H9 (cell line): ENCODE measurements around the gene PDE4B. TPM values are rescaled to one million over a fixed set of nuclear protein-coding genes. Genes with fewer than 3 reads are reported as not detected.

Experiments
- DNase-seq: peaks from one replicate; pipeline ENCODE4 v3.0.0-alpha.2; 2017
- H2AFZ ChIP-seq: one replicate; pipeline ENCODE4 v1.6.1; 2013; ENCODE audit warnings: mild to moderate bottlenecking, low read length, control low read depth, moderate library complexity
- H2AK5ac ChIP-seq: 2 replicates; pipeline ENCODE4 v1.6.1; 2013; ENCODE audit warnings: low read length, control low read depth, mixed read lengths; ENCODE audit not compliant: insufficient read length
- H2BK120ac ChIP-seq: one replicate; pipeline ENCODE4 v1.6.1; 2013; ENCODE audit warnings: low read depth, mild to moderate bottlenecking, low read length, control low read depth, inconsistent platforms; ENCODE audit not compliant: poor library complexity, severe bottlenecking
- H2BK12ac ChIP-seq: 2 replicates; pipeline ENCODE4 v1.6.1; 2013; ENCODE audit warnings: low read length, control low read depth, mixed read lengths, low read depth; ENCODE audit not compliant: insufficient read length
- H2BK15ac ChIP-seq: 2 replicates; pipeline ENCODE4 v1.6.1; 2013; ENCODE audit warnings: low read depth, low read length, control low read depth
- H2BK20ac ChIP-seq: one replicate; pipeline ENCODE4 v1.6.1; 2013; ENCODE audit warnings: low read depth, mild to moderate bottlenecking, low read length, control low read depth, inconsistent platforms; ENCODE audit not compliant: poor library complexity, severe bottlenecking
- H2BK5ac ChIP-seq: 2 replicates; pipeline ENCODE4 v1.6.1; 2013; ENCODE audit warnings: low read length, control low read depth, mixed read lengths; ENCODE audit not compliant: insufficient read length
- H3K14ac ChIP-seq: 2 replicates; pipeline ENCODE4 v1.6.1; 2013; ENCODE audit warnings: low read length, control low read depth; ENCODE audit not compliant: insufficient read depth
- H3K18ac ChIP-seq: 2 replicates; pipeline ENCODE4 v1.6.1; 2013; ENCODE audit warnings: low read depth, mild to moderate bottlenecking, mixed read lengths, low read length, control low read depth; ENCODE audit not compliant: insufficient read length
- H3K23ac ChIP-seq: 2 replicates; pipeline ENCODE4 v1.6.1; 2013; ENCODE audit warnings: low read length, control low read depth, mixed read lengths, low read depth; ENCODE audit not compliant: insufficient read length
- H3K23me2 ChIP-seq: 2 replicates; pipeline ENCODE4 v1.6.1; 2013; ENCODE audit warnings: low read depth, mild to moderate bottlenecking, mixed read lengths, low read length, control low read depth; ENCODE audit not compliant: insufficient read length, poor library complexity, severe bottlenecking
- H3K27ac ChIP-seq: 2 replicates; pipeline ENCODE4 v1.5.1; 2013; ENCODE audit warnings: low read length, control low read depth, mixed read lengths, low read depth; ENCODE audit not compliant: insufficient read length
- H3K27me3 ChIP-seq: 2 replicates; pipeline ENCODE4 v1.6.1; 2013; ENCODE audit warnings: low read length, control low read depth, inconsistent platforms; ENCODE audit not compliant: insufficient read depth
- H3K4ac ChIP-seq: 2 replicates; pipeline ENCODE4 v1.6.1; 2013; ENCODE audit warnings: low read depth, mild to moderate bottlenecking, control low read depth, inconsistent platforms, low read length, moderate library complexity
- H3K4me1 ChIP-seq: 2 replicates; pipeline ENCODE4 v1.6.1; 2013; ENCODE audit warnings: low read length, control low read depth, inconsistent platforms; ENCODE audit not compliant: insufficient read depth
- H3K4me2 ChIP-seq: 2 replicates; pipeline ENCODE4 v1.6.1; 2013; ENCODE audit warnings: low read length, control low read depth, mixed read lengths; ENCODE audit not compliant: insufficient read length, insufficient read depth
- H3K56ac ChIP-seq: 2 replicates; pipeline ENCODE4 v1.6.1; 2013; ENCODE audit warnings: low read depth, mild to moderate bottlenecking, mixed read lengths, low read length, control low read depth; ENCODE audit not compliant: insufficient read length
- H3K79me1 ChIP-seq: 2 replicates; pipeline ENCODE4 v1.6.1; 2013; ENCODE audit warnings: low read depth, mild to moderate bottlenecking, moderate library complexity, low read length, control low read depth, inconsistent platforms; ENCODE audit not compliant: insufficient read depth, poor library complexity, severe bottlenecking
- H3K79me2 ChIP-seq: 2 replicates; pipeline ENCODE4 v1.6.1; 2013; ENCODE audit warnings: low read length, control low read depth, inconsistent platforms; ENCODE audit not compliant: insufficient read depth
- H3K9ac ChIP-seq: 2 replicates; pipeline ENCODE4 v1.6.1; 2013; ENCODE audit warnings: low read length, control low read depth, mixed read lengths; ENCODE audit not compliant: insufficient read length; ENCODE audit errors: extremely low read depth
- H3K9me3 ChIP-seq: one replicate; pipeline ENCODE4 v1.6.1; 2013; ENCODE audit warnings: low read depth, low read length, inconsistent platforms; ENCODE audit not compliant: control insufficient read depth
- H3T11ph ChIP-seq: one replicate; pipeline ENCODE4 v1.6.1; 2013; ENCODE audit warnings: mild to moderate bottlenecking, low read length, control low read depth, inconsistent platforms
- H4K20me1 ChIP-seq: one replicate; pipeline ENCODE4 v1.6.1; 2013; ENCODE audit not compliant: control insufficient read depth, insufficient read length, insufficient read depth
- H4K5ac ChIP-seq: 2 replicates; pipeline ENCODE4 v1.6.1; 2013; ENCODE audit warnings: low read depth, mild to moderate bottlenecking, mixed read lengths, low read length, control low read depth; ENCODE audit not compliant: insufficient read length
- H4K8ac ChIP-seq: replicated peaks from 2 replicates; pipeline ENCODE4 v1.6.1; 2013; ENCODE audit warnings: low read length, control low read depth, mixed read lengths, low read depth; ENCODE audit not compliant: insufficient read length
- H4K91ac ChIP-seq: 2 replicates; pipeline ENCODE4 v1.6.1; 2013; ENCODE audit warnings: low read depth, mild to moderate bottlenecking, moderate library complexity, mixed read lengths, low read length, control low read depth; ENCODE audit not compliant: insufficient read length
- H3K27ac Mint-ChIP-seq, 3 experiments: 2 replicates in 2 of 3; 3 replicates in 1 of 3; pipeline ENCODE4 v1.8.0; 2020 to 2021; ENCODE audit warnings: mixed read lengths in 3 of 3, mild to moderate bottlenecking in 1 of 3, moderate library complexity in 1 of 3
- H3K27me3 Mint-ChIP-seq: 2 replicates; pipeline ENCODE4 v1.8.0; 2021; ENCODE audit warnings: low read depth, mild to moderate bottlenecking, moderate library complexity, mixed read lengths
- H3K36me3 Mint-ChIP-seq, 3 experiments: 2 replicates in 2 of 3; 3 replicates in 1 of 3; pipeline ENCODE4 v1.8.0; 2020 to 2021; ENCODE audit warnings: low read depth in 3 of 3, mixed read lengths in 3 of 3; ENCODE audit not compliant: insufficient read depth in 1 of 3
- H3K4me1 Mint-ChIP-seq, 2 experiments: 2 replicates each; pipeline ENCODE4 v1.8.0; 2020; ENCODE audit warnings: mixed read lengths in 2 of 2
- H3K4me3 Mint-ChIP-seq, 2 experiments: 2 replicates in 1 of 2; 3 replicates in 1 of 2; pipeline ENCODE4 v1.8.0; 2020 to 2021; ENCODE audit warnings: mild to moderate bottlenecking in 2 of 2, mixed read lengths in 2 of 2, moderate library complexity in 1 of 2
- H3K9me3 Mint-ChIP-seq, 2 experiments: 2 replicates in 1 of 2; 3 replicates in 1 of 2; pipeline ENCODE4 v1.8.0; 2020; ENCODE audit warnings: mild to moderate bottlenecking in 2 of 2, mixed read lengths in 2 of 2, moderate library complexity in 1 of 2
- CTCF ChIP-seq: fragments of 200-600 bp; sonication (generic); conservative IDR thresholded peaks from 3 replicates; pipeline ENCODE4 v1.8.0; 2021; ENCODE audit warnings: antibody characterized with exemption, mild to moderate bottlenecking
- WGBS: extraction: QIAGEN DNeasy Blood & Tissue Kit; methylation state at CpG from one replicate; pipeline ENCODE4 v1.1.7; 2013; ENCODE audit warnings: missing lambda C conversion rate, low lambda C conversion rate, mixed read lengths; ENCODE audit not compliant: insufficient read length; ENCODE audit errors: extremely low coverage; 5-methylcytosine and 5-hydroxymethylcytosine counted together
- total RNA-seq: library from RNA; stranded (reverse); gene quantifications from 2 replicates; pipeline ENCODE4 v1.2.1, GENCODE V29; 2021

Gene PDE4B
- total RNA-seq, 1 experiment from 2014 or later, result 19.8 TPM

- H2BK12ac ChIP-seq, result no peak overlapping the region
- no peak overlapping the region for H2AFZ ChIP-seq
- no peak overlapping the region for H2BK15ac ChIP-seq
- no peak overlapping the region for H2BK120ac ChIP-seq
- no peak overlapping the region for H4K91ac ChIP-seq
- no peak overlapping the region for H2BK5ac ChIP-seq
- no peak overlapping the region for H2BK20ac ChIP-seq
- no peak overlapping the region for H3K14ac ChIP-seq
- Mint-ChIP-seq H3K4me1 (peaks cover 2 to 6% of the 10 kb centered on the region in 2 experiments; a peak in 3 of 4 replicates), H3K27me3 (no peaks in the 10 kb centered on the region), H3K36me3 (peaks cover 3 to 38% (median 9%) of the 10 kb centered on the region in 3 experiments; a peak in 5 of 7 replicates), H3K27ac (no peak overlapping the region), H3K9me3 (no peaks in the 10 kb centered on the region), H3K4me3 (no peak overlapping the region)
- no peaks in the 10 kb centered on the region for H3K27me3 ChIP-seq
- H3K18ac ChIP-seq, result no peak overlapping the region
- H2AK5ac ChIP-seq, result no peak overlapping the region
- H4K5ac ChIP-seq, result no peak overlapping the region
- H3K4ac ChIP-seq, result no peak overlapping the region
- H3K79me2 ChIP-seq, result no peaks in the 10 kb centered on the region
- H3K9me3 ChIP-seq, result no peaks in the 10 kb centered on the region
- no peak for TF ChIP-seq CTCF
- H4K8ac ChIP-seq, result no peak overlapping the region
- no peaks in the 10 kb centered on the region for H4K20me1 ChIP-seq
- H3K23me2 ChIP-seq, result no peaks in the 10 kb centered on the region
- H3K4me1 ChIP-seq, result no peaks in the 10 kb centered on the region
- H3K9ac ChIP-seq, result no peak overlapping the region
- H3K79me1 ChIP-seq, result no peaks in the 10 kb centered on the region
- no peak overlapping the region for H3K56ac ChIP-seq
- H3K23ac ChIP-seq, result no peak overlapping the region
- H3K4me2 ChIP-seq, result no peak overlapping the region
- no peak overlapping the region for H3T11ph ChIP-seq
- no CpG with 5 or more reads among the region's 2 CpGs for WGBS
- DNase-seq, result no peak
- H3K27ac ChIP-seq, result no peak overlapping the region
These were observed 581.5 kb downstream of the PDE4B start for GRCh38 chr1:66374148-66374547.
